Measurements from ENCODE around the gene PLCG2.

Gene PLCG2

GRCh38 chr16:81918927-81919326 lies 139.8 kb downstream of the PLCG2 start:
- no peak for DNase-seq (ENCODE audit: low read depth, low spot score)
- TF ChIP-seq CTCF (IDR thresholded peaks at IDR 0.05; ENCODE audit: low read depth, low read length): no peak
- in situ Hi-C loops (cut with HindIII; ENCODE audit: low sequenced_read_pairs): no loop called here
- H3K4me3 ChIP-seq (ENCODE audit: low read depth, low read length): no peak overlapping the region

- no peak for DNase-seq (ENCODE audit: low read depth, low spot score)
- in situ Hi-C loops (cut with HindIII; ENCODE audit: low sequenced_read_pairs): no loop called here
- H3K4me3 ChIP-seq (ENCODE audit: low read depth, low read length): no peak overlapping the region
- TF ChIP-seq CTCF (IDR thresholded peaks at IDR 0.05; ENCODE audit: low read depth, low read length): no peak
These were observed 141.4 kb downstream of the PLCG2 start for GRCh38 chr16:81920498-81920897.

GRCh38 chr16:81921085-81921814 lies 142.2 kb downstream of the PLCG2 start:
- peak; percentile 9 for DNase-seq (ENCODE audit: low read depth, low spot score)
- H3K4me3 ChIP-seq (ENCODE audit: low read depth, low read length): no peak overlapping the region
- in situ Hi-C loops (cut with HindIII; ENCODE audit: low sequenced_read_pairs): no loop called here
- TF ChIP-seq CTCF (IDR thresholded peaks at IDR 0.05; ENCODE audit: low read depth, low read length): no peak

GRCh38 chr16:81921843-81922584 lies 142.9 kb downstream of the PLCG2 start:
- DNase-seq (ENCODE audit: low read depth, low spot score): no peak
- no peak overlapping the region for H3K4me3 ChIP-seq (ENCODE audit: low read depth, low read length)
- in situ Hi-C loops (cut with HindIII; ENCODE audit: low sequenced_read_pairs): no loop called here
- TF ChIP-seq CTCF (IDR thresholded peaks at IDR 0.05; ENCODE audit: low read depth, low read length): no peak

- DNase-seq (ENCODE audit: low read depth, low spot score): no peak
- TF ChIP-seq CTCF (IDR thresholded peaks at IDR 0.05; ENCODE audit: low read depth, low read length): no peak
- no peak overlapping the region for H3K4me3 ChIP-seq (ENCODE audit: low read depth, low read length)
- in situ Hi-C loops (cut with HindIII; ENCODE audit: low sequenced_read_pairs): no loop called here
These were observed 144.2 kb downstream of the PLCG2 start for GRCh38 chr16:81923296-81923695.

GRCh38 chr16:81925016-81925415 lies 145.9 kb downstream of the PLCG2 start:
- no peak overlapping the region for H3K4me3 ChIP-seq (ENCODE audit: low read depth, low read length)
- no peak for TF ChIP-seq CTCF (IDR thresholded peaks at IDR 0.05; ENCODE audit: low read depth, low read length)
- in situ Hi-C loops (cut with HindIII; ENCODE audit: low sequenced_read_pairs): no loop called here
- DNase-seq (ENCODE audit: low read depth, low spot score): no peak

All from astrocyte of the spinal cord (primary cell).